22Rv1 (cell line): ENCODE results near the gene ZNF544.

Experiments
- CTCF ChIP-seq: fragments of 450-650 bp; IDR thresholded peaks from 2 replicates; pipeline ENCODE4 v1.5.1; 2017; ENCODE audit warnings: mild to moderate bottlenecking
- ZFX ChIP-seq: fragments of 450-650 bp; IDR thresholded peaks from 2 replicates; pipeline ENCODE4 v1.6.1; 2017; ENCODE audit warnings: antibody characterized with exemption, borderline replicate concordance

DNA sequence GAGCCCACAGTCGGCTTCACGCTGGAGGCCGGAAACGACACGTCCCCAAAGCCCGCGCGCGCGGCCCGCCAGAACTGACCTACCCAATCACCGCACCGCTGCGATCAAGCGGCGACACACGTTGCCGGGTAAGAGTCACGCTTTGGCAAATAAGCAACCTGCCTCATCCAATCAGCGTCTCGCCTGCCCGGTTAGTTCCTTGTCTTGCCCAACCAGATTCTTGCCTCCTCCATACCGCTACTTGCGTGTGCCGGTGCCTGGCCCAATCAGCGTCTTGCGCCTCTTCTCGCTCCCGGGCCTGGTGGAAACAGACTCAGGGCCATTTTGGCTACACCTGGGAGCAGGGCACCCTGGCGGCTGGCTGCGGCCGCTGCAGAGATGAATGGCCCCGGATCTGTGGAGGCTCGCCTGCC is 11.6 kb upstream of the ZNF544 start:
- TF ChIP-seq CTCF: no peak
- TF ChIP-seq ZFX: no peak
